Stimulated activated CD4-positive, alpha-beta T cell treated with anti-CD3 and anti-CD28 coated beads, Interleukin-1b, Interleukin-23, amount 100 ng/mL, for 1 hour (primary cell): ENCODE data around the gene SEPTIN12.

ENCODE experiments used
- DNase-seq, 2 donors: peaks; one replicate each; pipeline ENCODE4 v3.0.0-alpha.2; 2020; ENCODE audit warnings: low read depth in 2 of 2

The SEPTIN12 gene

GRCh38 chr16:4787627-4788482 is at the start of gene SEPTIN12:
TSS of gene SEPTIN12 (minus strand) at chr16:4788345. CDS start at chr16:4787645, 700 bp downstream.
- DNase-seq = no peak

GRCh38 chr16:4836727-4837126 is 48.6 kb upstream of the SEPTIN12 start:
- DNase-seq = no peak

GRCh38 chr16:4833584-4833983 is 45.4 kb upstream of the SEPTIN12 start:
- no peak for DNase-seq

GRCh38 chr16:4832698-4833343 is 44.7 kb upstream of the SEPTIN12 start:
- no peak for DNase-seq

GRCh38 chr16:4831616-4832015 is 43.5 kb upstream of the SEPTIN12 start:
- DNase-seq = no peak

GRCh38 chr16:4830408-4830807 is 42.3 kb upstream of the SEPTIN12 start:
- no peak for DNase-seq

GRCh38 chr16:4828567-4829321 is 40.6 kb upstream of the SEPTIN12 start:
- DNase-seq = no peak

GRCh38 chr16:4826980-4827379 is 38.8 kb upstream of the SEPTIN12 start:
- DNase-seq = no peak

GRCh38 chr16:4826526-4826925 is 38.4 kb upstream of the SEPTIN12 start:
- DNase-seq = no peak

GRCh38 chr16:4825196-4825595 is 37.1 kb upstream of the SEPTIN12 start:
- no peak for DNase-seq

GRCh38 chr16:4820652-4821051 is 32.5 kb upstream of the SEPTIN12 start:
- DNase-seq = no peak

GRCh38 chr16:4814542-4815173 is 26.5 kb upstream of the SEPTIN12 start:
- DNase-seq = no peak

- no peak for DNase-seq
Observed at GRCh38 chr16:4814046-4814445, 25.9 kb upstream of the SEPTIN12 start.

GRCh38 chr16:4813251-4814003 is 25.3 kb upstream of the SEPTIN12 start:
- DNase-seq = no peak

GRCh38 chr16:4811773-4812172 is 23.6 kb upstream of the SEPTIN12 start:
- no peak for DNase-seq

- no peak for DNase-seq
Observed at GRCh38 chr16:4811242-4811641, 23.1 kb upstream of the SEPTIN12 start.

GRCh38 chr16:4806280-4806679 is 18.1 kb upstream of the SEPTIN12 start:
- DNase-seq = no peak

GRCh38 chr16:4805231-4805630 is 17.1 kb upstream of the SEPTIN12 start:
- DNase-seq = no peak

- no peak for DNase-seq
Observed at GRCh38 chr16:4803898-4804762, 16.0 kb upstream of the SEPTIN12 start.

GRCh38 chr16:4803401-4803844 is 15.3 kb upstream of the SEPTIN12 start:
- no peak for DNase-seq
